SK-N-DZ (cell line): Measurements from ENCODE around the gene FOXL3.
"Not testable (repeated sequence)": the region's sequence is repeated elsewhere in the genome, so short reads cannot be mapped to it uniquely, and the experiment has no call there.

Source experiments
- DNase-seq: peaks from one replicate; pipeline ENCODE4 v3.0.0-alpha.2; 2015; ENCODE audit warnings: low spot score

The FOXL3 gene

GRCh38 chr7:286266-286665 is 3.7 kb upstream of the FOXL3 start:
- DNase-seq = no peak

DNA sequence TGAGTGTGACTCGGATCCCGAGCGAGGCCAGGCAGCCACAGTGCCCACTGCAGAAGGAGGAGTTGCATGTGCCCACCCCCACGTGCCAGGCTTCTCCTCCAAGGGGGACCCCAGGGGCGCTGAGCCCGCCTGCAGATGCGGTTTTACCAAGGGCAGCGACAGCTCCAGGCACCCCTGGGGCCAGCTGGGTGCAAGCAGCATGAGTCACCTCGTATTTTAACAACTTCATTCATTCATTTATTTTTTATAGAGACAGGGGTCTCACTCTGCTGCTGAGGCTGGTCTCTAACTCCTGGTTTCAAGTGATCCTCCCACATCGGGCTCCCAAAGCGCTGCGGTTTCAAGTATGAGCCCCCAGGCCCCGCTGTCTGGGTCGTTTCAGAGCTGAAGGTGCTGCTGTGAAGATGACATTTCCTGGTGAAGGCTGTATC is 1.3 kb upstream of the FOXL3 start:
- DNase-seq = no peak

GRCh38 chr7:289209-289755 is 688 bp upstream of the FOXL3 start:
- no peak for DNase-seq

GRCh38 chr7:290554-291372 is 793 bp downstream of the FOXL3 start:
- DNase-seq = no peak

- DNase-seq = no peak
These were observed 1.6 kb downstream of the FOXL3 start for GRCh38 chr7:291373-292092.

DNA sequence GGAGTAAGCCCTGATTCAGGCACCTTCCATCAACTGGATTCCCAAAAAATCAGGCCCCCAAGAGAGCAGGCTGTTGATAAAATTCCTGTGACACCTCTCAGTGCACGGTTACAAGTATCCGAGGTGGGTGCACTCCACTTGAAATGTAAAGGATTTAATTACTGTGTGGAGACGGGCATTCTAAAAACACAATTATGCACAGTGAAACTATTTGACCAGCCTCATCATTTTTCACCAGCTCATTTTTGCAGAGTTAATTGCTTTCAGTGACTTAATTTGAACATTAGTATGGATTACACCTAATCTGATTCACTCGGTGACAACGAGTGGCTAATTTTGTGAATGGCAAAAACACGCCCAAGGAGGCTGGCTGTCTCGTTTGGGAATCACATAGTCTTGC is 2.3 kb downstream of the FOXL3 start:
- DNase-seq = no peak

GRCh38 chr7:292826-293225 is 2.9 kb downstream of the FOXL3 start:
- DNase-seq = no peak

DNA sequence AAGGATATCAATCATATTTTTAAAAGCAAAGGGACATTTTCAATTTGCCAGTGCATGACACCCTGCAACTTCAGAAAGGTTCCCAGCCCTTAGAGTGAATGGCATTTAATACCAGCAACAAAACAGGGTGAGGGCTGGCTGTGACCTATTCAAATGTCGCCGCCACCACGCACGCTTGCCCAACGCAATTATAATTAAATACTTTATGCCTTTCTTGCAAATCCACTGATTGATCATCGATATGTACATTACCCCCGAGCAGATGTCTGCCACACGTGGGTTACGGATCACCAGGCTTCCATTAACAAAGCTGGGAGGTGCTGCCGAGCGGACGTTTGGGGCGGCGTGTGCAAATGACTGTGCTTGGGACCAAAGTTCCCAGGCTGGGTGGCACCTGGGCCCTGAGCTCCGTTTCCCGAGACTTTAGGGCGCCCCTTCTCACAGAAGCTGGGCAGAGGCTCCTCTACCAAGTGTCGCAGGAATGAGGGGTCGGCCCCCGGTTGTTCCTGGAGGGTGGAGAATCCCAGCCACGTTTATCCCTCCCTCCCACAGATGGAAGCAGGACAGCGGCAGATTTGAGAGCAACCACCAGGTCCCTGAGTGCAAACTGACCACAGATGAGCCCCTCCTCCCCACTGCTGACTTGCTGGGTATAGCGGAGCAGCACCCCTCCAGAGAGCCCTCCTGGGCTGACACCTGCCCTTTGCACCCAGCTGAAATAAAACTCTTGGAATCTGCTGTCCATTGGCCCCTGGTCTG is 3.9 kb downstream of the FOXL3 start:
- DNase-seq = no peak

GRCh38 chr7:294440-295154 is 4.6 kb downstream of the FOXL3 start:
- DNase-seq = no peak

DNA sequence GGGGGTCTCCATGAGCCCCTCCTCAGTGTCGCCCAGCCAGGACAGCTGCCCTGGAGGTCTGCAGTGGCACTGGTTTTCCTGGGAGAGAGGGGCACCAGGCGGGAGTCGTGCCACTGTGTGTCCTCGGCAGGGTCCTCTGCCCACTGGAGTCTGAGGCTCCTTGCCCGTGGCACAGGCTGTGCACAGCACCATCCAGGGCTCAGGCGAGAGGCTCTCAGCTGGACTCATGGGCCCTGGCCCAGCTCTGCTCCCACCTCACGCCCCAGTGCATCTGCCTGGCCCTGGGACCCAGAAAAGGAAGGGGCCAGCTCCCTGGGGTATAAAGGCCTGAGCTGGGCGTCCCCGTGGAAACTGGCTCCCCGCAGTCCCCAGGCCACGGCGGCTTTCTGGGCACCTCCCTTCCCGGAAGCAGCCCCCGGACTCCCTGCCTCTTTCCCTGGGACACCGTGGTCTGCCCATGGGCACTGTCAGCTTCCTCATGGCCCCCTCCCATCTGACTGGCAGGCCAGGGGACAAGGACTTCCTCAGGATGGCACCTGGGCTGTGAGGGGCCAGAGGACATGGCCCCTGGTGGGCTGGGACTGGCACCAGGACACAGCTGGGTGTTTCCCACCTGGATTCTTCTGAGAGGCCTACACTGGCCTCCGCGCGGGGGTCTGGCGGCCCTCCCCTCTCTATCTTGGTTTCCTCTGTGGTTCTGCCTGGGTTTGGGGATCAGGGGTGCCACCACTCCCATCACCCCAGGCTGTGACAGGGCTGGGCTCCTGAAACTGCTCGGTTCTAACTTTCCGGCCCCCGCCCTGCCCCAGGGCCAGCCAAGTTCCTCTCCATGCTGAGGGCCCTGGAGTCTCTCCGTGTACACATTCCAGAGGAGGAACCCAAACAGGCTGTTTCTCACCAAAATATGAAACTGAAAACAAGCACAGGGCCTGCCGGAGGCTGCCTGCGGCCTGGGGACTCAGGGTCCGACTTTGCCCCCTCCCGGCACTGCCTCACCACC is 5.5 kb downstream of the FOXL3 start:
- DNase-seq = no peak

GRCh38 chr7:296373-296945 is 6.5 kb downstream of the FOXL3 start:
- no peak for DNase-seq

GRCh38 chr7:297141-297540 is 7.2 kb downstream of the FOXL3 start:
- DNase-seq = not testable (repeated sequence)

DNA sequence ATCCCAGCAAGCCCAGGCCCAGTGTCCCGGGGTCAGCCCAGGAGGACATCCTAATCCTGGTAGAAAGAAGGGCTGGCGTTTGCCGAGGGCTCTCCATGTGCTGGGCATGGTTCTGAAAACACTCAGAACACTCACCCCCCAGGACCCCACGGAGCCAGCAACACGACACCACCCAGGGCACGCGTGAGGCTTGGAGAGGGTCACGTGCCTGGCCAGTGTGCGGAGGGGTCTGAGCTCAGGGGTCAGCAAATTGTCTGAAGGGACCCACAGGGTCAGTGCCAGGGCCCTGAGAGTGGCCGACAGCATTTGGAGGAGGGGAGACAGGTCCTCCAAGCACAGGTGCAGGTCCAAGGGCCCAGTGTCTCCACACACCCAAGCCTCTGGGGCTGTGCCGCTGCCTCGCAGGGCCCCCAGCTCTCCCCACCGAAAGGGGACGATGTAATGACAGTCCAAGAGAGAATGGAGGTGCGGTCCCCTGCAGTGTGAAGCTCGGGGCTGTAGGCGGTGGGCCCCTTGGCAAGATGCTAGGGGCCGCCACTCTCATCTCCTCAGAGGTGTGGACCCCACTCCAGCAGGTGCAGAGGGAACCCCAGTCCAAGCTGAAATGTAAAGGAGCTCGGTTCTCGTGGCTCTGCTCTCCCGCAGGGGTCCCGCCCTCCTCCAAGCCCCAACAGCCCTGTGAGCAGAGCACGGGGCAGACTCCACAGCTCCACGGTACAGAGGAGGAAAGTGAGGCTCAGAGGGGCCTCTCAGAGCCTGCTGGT is 7.8 kb downstream of the FOXL3 start:
- no peak for DNase-seq

DNA sequence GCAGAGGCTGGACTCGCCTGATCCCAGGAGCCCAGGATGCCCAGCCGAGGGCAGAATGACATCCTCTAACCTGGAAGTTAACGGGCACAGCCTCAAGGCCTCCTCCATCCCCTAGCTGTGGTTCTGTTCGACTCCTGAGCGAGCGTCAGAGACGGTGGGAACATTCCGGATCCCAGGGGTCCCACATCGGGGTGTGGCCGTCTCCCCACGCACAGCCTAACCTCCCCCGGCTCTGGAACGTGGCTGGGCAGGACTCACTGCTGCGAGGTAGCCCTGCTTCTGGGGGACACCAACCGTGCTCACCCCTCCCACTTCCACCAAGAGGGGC is 8.4 kb downstream of the FOXL3 start:
- DNase-seq = no peak

DNA sequence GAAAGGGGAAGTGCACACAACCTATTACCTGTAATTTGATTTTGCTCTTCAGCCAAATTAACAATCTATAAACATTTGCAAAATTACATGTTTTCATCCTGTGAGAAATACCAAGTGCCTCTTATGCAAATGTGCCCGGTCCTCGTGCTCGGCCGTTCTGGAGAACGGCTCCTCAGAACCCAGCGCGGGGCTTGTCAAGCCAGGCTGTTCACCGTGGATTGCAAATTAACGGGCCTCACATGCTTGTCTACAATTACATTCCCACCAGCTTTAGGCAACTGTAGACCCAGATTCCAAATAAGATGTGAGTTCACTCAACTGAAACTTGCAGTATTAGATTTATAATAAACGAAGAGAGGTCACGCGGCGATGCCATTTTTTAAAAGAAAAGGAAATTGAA is 8.8 kb downstream of the FOXL3 start:
- no peak for DNase-seq

GRCh38 chr7:299169-299568 is 9.2 kb downstream of the FOXL3 start:
- DNase-seq = no peak

GRCh38 chr7:299628-300027 is 9.7 kb downstream of the FOXL3 start:
- no peak for DNase-seq

DNA sequence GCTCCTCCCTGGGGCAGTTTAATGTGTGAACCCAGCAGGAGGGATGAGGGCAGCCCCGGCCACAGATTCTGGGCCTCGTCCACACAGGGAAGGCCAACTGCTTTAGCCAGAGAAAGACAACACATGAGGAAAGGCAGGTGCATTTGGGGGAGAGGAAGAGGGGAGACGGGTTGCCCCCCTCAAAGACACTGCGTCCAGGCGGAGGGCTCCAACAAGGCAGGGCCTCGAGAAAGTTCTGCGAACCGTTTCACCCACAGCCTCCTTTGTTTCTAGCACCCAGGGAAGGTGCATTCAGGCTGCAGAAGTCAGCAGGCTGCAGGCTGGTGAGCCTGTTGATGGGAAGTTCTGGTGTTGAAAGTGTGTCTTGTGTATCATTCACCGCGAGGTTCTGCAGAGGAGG is 10.1 kb downstream of the FOXL3 start:
- DNase-seq = no peak
